ENCODE data around the gene KIRREL3.

KIRREL3 gene

GRCh38 chr11:126645186-126645585 lies 355.4 kb downstream of the KIRREL3 start:
- TF ChIP-seq, protein P1, sequence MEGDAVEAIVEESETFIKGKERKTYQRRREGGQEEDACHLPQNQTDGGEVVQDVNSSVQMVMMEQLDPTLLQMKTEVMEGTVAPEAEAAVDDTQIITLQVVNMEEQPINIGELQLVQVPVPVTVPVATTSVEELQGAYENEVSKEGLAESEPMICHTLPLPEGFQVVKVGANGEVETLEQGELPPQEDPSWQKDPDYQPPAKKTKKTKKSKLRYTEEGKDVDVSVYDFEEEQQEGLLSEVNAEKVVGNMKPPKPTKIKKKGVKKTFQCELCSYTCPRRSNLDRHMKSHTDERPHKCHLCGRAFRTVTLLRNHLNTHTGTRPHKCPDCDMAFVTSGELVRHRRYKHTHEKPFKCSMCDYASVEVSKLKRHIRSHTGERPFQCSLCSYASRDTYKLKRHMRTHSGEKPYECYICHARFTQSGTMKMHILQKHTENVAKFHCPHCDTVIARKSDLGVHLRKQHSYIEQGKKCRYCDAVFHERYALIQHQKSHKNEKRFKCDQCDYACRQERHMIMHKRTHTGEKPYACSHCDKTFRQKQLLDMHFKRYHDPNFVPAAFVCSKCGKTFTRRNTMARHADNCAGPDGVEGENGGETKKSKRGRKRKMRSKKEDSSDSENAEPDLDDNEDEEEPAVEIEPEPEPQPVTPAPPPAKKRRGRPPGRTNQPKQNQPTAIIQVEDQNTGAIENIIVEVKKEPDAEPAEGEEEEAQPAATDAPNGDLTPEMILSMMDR (conservative IDR thresholded peaks at IDR 0.05; ENCODE audit: low read depth, low read length), result no peak
- H3K4me3 ChIP-seq (ENCODE audit: low read length), result no peak overlapping the region
- DNase-seq (ENCODE audit: low read depth), result no peak

DNA sequence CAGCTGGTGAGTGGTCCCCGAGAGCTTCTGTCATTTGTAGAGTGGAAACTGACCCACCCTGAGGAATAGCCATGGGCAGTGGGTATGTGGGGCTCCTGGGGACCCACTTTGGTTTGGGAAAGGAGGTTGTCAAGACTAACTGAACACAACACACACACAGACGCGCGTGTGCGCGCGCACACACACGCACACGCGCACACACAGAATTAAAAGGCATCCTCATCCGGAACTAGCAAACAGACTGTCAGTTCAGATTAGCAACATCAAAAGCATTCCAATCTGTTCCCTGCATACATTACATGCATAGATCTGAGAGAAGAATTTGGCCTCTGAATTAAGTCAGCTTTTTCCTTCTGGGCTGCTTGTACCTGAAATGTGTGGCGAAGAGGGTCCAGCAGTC lies 360.4 kb downstream of the KIRREL3 start:
- no peak overlapping the region for H3K4me3 ChIP-seq (ENCODE audit: low read length)
- no peak for DNase-seq (ENCODE audit: low read depth)
- TF ChIP-seq, protein P1 (conservative IDR thresholded peaks at IDR 0.05; ENCODE audit: low read depth, low read length), result no peak

DNA sequence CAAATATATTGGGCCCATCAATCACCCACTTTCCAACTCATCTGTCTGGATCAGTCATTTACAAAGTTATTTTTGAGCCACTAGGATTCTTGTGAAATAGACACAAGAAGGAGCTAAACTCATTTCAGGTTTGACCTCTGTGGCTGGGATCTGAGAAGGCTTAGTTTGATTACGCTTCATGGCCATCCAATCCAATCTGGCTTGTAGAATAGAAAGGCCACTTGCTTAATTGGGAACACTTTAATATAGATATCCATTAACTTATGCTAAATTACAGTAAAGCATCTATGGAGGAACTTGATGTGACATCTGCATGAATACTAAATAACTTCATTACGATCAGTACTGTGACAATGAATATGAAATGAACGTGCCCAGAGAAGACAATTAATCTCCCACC lies 360.9 kb downstream of the KIRREL3 start:
- H3K4me3 ChIP-seq (ENCODE audit: low read length), result no peak overlapping the region
- DNase-seq (ENCODE audit: low read depth), result no peak
- TF ChIP-seq, protein P1 (conservative IDR thresholded peaks at IDR 0.05; ENCODE audit: low read depth, low read length), result no peak

- DNase-seq (ENCODE audit: low read depth), result no peak
- TF ChIP-seq, protein P1 (conservative IDR thresholded peaks at IDR 0.05; ENCODE audit: low read depth, low read length), result no peak
- no peak overlapping the region for H3K4me3 ChIP-seq (ENCODE audit: low read length)
Measured at GRCh38 chr11:126638648-126639047, 361.9 kb downstream of the KIRREL3 start.

DNA sequence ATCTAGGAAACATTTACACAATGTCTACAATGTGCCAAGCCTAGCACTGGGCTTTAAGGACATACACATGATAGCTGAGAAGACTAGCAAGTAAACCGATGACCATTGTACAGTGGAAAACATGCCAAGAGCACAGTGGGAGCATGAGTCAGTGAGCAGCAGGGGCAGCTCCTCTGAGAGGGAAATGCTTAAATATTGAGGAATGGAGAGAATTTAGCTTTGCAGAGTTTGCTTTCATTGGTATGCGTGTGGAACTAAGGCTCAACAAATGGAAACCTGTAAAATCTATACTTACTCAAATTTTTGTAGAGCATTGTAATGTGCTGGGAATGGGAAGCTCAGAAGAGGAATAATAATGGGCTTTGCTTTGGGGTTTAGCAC lies 362.8 kb downstream of the KIRREL3 start:
- H3K4me3 ChIP-seq (ENCODE audit: low read length), result no peak overlapping the region
- DNase-seq (ENCODE audit: low read depth), result no peak
- TF ChIP-seq, protein P1 (conservative IDR thresholded peaks at IDR 0.05; ENCODE audit: low read depth, low read length), result no peak

DNA sequence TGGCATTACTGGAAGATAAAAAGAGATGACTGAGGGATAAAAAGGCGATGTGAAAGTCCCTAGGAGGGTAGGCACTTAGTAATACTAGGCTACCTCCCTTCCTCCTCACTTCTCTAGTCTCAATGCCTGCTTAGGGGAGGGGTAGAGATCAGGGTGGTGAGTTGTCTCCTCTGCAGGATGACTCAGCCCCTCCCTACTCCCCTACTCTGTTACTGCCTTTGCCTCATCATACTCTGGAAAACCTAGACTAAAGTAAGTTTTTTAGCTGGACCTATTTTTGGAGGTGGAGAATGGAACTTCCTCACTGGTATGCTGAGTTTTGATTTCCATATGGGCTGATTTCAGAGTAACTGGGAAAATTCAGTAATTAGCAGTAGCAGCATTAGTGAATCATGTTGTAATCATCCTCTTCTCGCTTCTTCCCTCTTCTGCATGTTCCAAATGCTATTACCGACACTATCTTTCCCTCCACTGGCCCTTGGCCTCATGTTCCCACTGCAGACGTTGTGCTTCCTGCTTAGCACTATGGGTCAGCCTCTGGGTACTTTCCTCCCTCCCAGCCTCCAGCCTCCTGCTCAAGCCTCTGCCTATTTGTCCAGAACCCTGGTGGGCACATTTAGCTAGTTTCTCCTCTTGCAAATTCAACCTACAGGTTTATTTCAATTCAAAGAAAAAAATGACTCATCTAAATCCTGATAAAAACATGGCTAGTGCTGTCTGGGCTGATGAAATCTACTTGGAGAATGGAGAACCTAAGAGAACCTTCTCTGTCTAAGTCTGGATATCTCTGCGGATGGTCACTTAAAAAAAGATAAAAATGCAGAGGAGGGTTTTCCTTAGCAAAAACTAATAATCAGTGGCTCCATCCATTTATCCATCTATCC lies 363.4 kb downstream of the KIRREL3 start:
- TF ChIP-seq, protein P1 (conservative IDR thresholded peaks at IDR 0.05; ENCODE audit: low read depth, low read length), result no peak
- H3K4me3 ChIP-seq (ENCODE audit: low read length), result no peak overlapping the region
- DNase-seq (ENCODE audit: low read depth), result no peak

GRCh38 chr11:126635511-126635910 lies 365.1 kb downstream of the KIRREL3 start:
- no peak for DNase-seq (ENCODE audit: low read depth)
- TF ChIP-seq, protein P1 (conservative IDR thresholded peaks at IDR 0.05; ENCODE audit: low read depth, low read length), result no peak
- no peak overlapping the region for H3K4me3 ChIP-seq (ENCODE audit: low read length)
